K562 (cell line): ENCODE measurements around the gene SPATA25. TPM values are rescaled to one million over a fixed set of nuclear protein-coding genes. Genes with fewer than 3 reads are reported as not detected.

Source experiments
- EP300 ChIP-seq: IDR thresholded peaks from 2 replicates; pipeline ENCODE4 v1.6.1; 2012; ENCODE audit warnings: low read length, improper control_type of control experiment
- ESRRA ChIP-seq: fragments of 450-650 bp; IDR thresholded peaks from 2 replicates; pipeline ENCODE4 v1.6.1; 2014; ENCODE audit warnings: low read depth, mild to moderate bottlenecking, moderate library complexity, borderline replicate concordance
- GTF2E2 ChIP-seq: fragments of 200-800 bp; sonication (Bioruptor generic); IDR thresholded peaks from 2 replicates; pipeline ENCODE4 v1.6.1; 2016; ENCODE audit warnings: missing genetic modification characterization, missing compliant biosample characterization
- HMG20A ChIP-seq: fragments of 450-650 bp; formaldehyde crosslinking; conservative IDR thresholded peaks from 2 replicates; pipeline ENCODE4 v1.4.0; 2020; ENCODE audit warnings: mild to moderate bottlenecking, mixed read lengths
- MTA2 ChIP-seq: fragments of 450-650 bp; IDR thresholded peaks from 2 replicates; pipeline ENCODE4 v1.6.1; 2016; ENCODE audit warnings: low read depth
- NFE2 ChIP-seq: IDR thresholded peaks from 2 replicates; pipeline ENCODE4 v1.6.1; 2014; ENCODE audit warnings: antibody characterized with exemption, low read depth
- PRMT5 ChIP-seq: sonication (generic); formaldehyde crosslinking; IDR thresholded peaks from 2 replicates; pipeline ENCODE4 v1.5.0; 2020; ENCODE audit warnings: missing genetic modification reagents
- RCOR1 ChIP-seq, 2 experiments: IDR thresholded peaks; 2 replicates each; pipeline ENCODE4 v1.6.1; 2012; ENCODE audit warnings: low read depth in 2 of 2, low read length in 2 of 2, borderline replicate concordance in 1 of 2, improper control_type of control experiment in 1 of 2
- RHOXF2B ChIP-seq: fragments of 250-450 bp; sonication (Bioruptor Pico); conservative IDR thresholded peaks from 2 replicates; pipeline ENCODE4 v1.5.1; 2021
- SRF ChIP-seq, 2 experiments: fragments of 250-450, 450-650 bp in 1 of 2; sonication (Bioruptor Pico) in 1 of 2; sonication (generic) in 1 of 2; formaldehyde crosslinking; IDR thresholded peaks; 2 replicates each; pipeline versions ENCODE4 v1.5.0 to v1.5.1; 2020 to 2022; ENCODE audit warnings: mild to moderate bottlenecking in 1 of 2, missing genetic modification reagents in 1 of 2
- YBX1 ChIP-seq: fragments of 450-650 bp; IDR thresholded peaks from 2 replicates; pipeline ENCODE4 v1.7.1; 2016; ENCODE audit warnings: mild to moderate bottlenecking
- ZKSCAN1 ChIP-seq: fragments of 150-350 bp; IDR thresholded peaks from 2 replicates; pipeline ENCODE4 v1.6.1; 2016; ENCODE audit warnings: low read depth, low read length
- ZNF24 ChIP-seq: fragments of 450-650 bp; IDR thresholded peaks from 2 replicates; pipeline ENCODE4 v1.6.1; 2016
- ZNF699 ChIP-seq: fragments of 250-450 bp; sonication (Bioruptor Pico); IDR thresholded peaks from 2 replicates; pipeline ENCODE4 v1.8.0; 2021; ENCODE audit warnings: mild to moderate bottlenecking, moderate library complexity; ENCODE audit not compliant: insufficient replicate concordance
- ZSCAN29 ChIP-seq: fragments of 450-650 bp; IDR thresholded peaks from 2 replicates; pipeline ENCODE4 v1.6.1; 2017
- polyA plus RNA-seq, 8 experiments: library from polyadenylated mRNA; depleted of rRNA in 4 of 8; stranded (reverse) in 5 of 8; unstranded in 3 of 8; fragments of >200 nt; fragmentation: Nextera tagmentation in 2 of 8; fragmentation: Illumina TruSeq in 1 of 8; extraction: Ambion mirVana in 2 of 8; extraction: Trizol in 1 of 8; gene quantifications; 2 replicates each; pipeline versions ENCODE4 v1.2.1 to v1.2.3, GENCODE V29; 2011 to 2014; ENCODE audit warnings: inconsistent platforms in 1 of 8, missing spikeins in 1 of 8
- total RNA-seq, 7 experiments: library from RNA; depleted of rRNA in 6 of 7; stranded (reverse); fragments of >200 nt in 6 of 7; fragmentation: Illumina TruSeq in 2 of 7; extraction: Trizol in 2 of 7; gene quantifications; 2 replicates each; pipeline versions ENCODE4 v1.2.1 to v1.2.3, GENCODE V29; 2011 to 2021; ENCODE audit warnings: low replicate concordance in 1 of 7
- TF ChIP-seq, protein P1 (sequence below): fragments of 250-450 bp; sonication (Bioruptor Pico); IDR thresholded peaks from 2 replicates; pipeline ENCODE4 v1.4.0; 2020; ENCODE audit warnings: mild to moderate bottlenecking
- TF ChIP-seq, protein P2 (sequence below), 2 experiments: fragments of 450-650 bp; IDR thresholded peaks; 2 replicates each; pipeline ENCODE4 v1.6.1; 2016
- TF ChIP-seq, protein P3 (sequence below): fragments of 250-450 bp; sonication (Bioruptor Pico); IDR thresholded peaks from 2 replicates; pipeline ENCODE4 v1.8.0; 2021; ENCODE audit warnings: mild to moderate bottlenecking, moderate library complexity
- TF ChIP-seq, protein P4 (sequence below): fragments of 200-800 bp; sonication (Bioruptor generic); IDR thresholded peaks from 2 replicates; pipeline ENCODE4 v1.6.1; 2017; ENCODE audit warnings: missing genetic modification characterization, missing compliant biosample characterization

Gene SPATA25
- total and polyA plus RNA-seq, 9 of the 15 experiments (the other 6 are each of a cell fraction or from before 2014, with no cell fraction given): 0.21 to 0.95 (median 0.53) TPM; not detected in 3

DNA sequence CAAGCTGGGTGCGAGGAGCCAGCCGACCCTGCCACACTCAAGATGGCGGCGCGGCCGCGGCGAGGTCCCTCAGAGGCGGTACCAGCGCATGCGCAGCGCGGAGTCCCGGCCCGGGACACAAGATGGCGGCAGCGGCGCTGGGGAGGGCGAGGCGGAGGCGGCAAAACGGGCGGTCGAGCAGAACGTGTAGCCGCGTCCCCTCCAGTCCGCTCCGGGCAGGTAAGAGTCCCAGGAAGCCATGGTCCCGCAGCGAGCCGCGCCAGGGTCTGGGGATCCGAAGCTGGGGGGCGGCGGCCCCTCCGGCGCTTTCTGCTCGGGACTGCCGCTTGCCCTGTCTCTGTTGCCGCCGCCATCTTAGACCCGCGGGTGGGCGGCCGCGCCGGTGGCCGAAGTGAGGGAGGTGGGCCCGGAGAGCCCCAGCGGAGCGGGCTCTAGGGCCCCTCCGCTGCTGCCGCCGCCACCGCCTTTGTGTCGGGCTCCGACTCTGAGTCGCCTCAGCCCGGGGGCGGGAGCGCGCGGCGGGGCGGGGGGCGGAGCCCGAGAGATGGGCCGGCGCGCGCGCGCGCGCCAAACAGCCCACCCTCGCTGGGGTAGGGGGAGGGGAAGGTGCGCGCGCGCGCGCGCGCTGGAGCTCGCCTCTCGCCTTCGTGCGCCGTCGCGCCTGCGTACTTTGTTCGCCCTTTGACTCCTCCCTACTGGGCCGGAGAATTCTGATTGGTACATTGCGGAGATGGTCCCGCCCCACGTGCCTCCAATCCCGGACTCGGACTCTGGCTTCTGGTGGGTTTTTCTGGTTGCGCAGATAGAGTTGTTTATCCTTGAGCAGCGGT is 47.4 kb upstream of the SPATA25 start, which contains the start of gene PCIF1 (continued):
- TF ChIP-seq ZNF699 (CRISPR knock-in tag): no peak
- no peak for TF ChIP-seq ESRRA
- no peak; the same call in 1 of the 2 replicates for TF ChIP-seq MTA2
- peak in 1 of 2 experiments; percentile 70; a peak in 3 of 4 replicates for TF ChIP-seq SRF (CRISPR knock-in tag; IDR thresholded peaks at IDR 0.05)
- TF ChIP-seq, protein P1, sequence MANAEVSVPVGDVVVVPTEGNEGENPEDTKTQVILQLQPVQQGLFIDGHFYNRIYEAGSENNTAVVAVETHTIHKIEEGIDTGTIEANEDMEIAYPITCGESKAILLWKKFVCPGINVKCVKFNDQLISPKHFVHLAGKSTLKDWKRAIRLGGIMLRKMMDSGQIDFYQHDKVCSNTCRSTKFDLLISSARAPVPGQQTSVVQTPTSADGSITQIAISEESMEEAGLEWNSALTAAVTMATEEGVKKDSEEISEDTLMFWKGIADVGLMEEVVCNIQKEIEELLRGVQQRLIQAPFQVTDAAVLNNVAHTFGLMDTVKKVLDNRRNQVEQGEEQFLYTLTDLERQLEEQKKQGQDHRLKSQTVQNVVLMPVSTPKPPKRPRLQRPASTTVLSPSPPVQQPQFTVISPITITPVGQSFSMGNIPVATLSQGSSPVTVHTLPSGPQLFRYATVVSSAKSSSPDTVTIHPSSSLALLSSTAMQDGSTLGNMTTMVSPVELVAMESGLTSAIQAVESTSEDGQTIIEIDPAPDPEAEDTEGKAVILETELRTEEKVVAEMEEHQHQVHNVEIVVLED (CRISPR knock-in tag): peak; percentile 65
- TF ChIP-seq RHOXF2B (CRISPR knock-in tag): no peak
- no peak for TF ChIP-seq YBX1
- TF ChIP-seq ZSCAN29: no peak; the same call in 1 of the 2 replicates
- TF ChIP-seq ZNF24: 0 out of 2 replicates have a peak, but pooled peaks have one; percentile 78
- no peak; the same call in 1 of the 2 replicates for TF ChIP-seq NFE2
- peak in 1 of 2 experiments; percentile 24; a peak in 1 of 4 replicates for TF ChIP-seq RCOR1 (IDR thresholded peaks at IDR 0.05; ENCODE audit: borderline replicate concordance in 1 of 2, low read depth in 2 of 2, low read length in 2 of 2)
- no peak for TF ChIP-seq HMG20A (CRISPR knock-in tag)
- TF ChIP-seq, protein P2, sequence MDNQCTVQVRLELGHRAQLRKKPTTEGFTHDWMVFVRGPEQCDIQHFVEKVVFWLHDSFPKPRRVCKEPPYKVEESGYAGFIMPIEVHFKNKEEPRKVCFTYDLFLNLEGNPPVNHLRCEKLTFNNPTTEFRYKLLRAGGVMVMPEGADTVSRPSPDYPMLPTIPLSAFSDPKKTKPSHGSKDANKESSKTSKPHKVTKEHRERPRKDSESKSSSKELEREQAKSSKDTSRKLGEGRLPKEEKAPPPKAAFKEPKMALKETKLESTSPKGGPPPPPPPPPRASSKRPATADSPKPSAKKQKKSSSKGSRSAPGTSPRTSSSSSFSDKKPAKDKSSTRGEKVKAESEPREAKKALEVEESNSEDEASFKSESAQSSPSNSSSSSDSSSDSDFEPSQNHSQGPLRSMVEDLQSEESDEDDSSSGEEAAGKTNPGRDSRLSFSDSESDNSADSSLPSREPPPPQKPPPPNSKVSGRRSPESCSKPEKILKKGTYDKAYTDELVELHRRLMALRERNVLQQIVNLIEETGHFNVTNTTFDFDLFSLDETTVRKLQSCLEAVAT (IDR thresholded peaks at IDR 0.05): peak; percentile 48 to 71; a peak in 2 of 4 replicates
- TF ChIP-seq EP300: no peak
- TF ChIP-seq, protein P3, sequence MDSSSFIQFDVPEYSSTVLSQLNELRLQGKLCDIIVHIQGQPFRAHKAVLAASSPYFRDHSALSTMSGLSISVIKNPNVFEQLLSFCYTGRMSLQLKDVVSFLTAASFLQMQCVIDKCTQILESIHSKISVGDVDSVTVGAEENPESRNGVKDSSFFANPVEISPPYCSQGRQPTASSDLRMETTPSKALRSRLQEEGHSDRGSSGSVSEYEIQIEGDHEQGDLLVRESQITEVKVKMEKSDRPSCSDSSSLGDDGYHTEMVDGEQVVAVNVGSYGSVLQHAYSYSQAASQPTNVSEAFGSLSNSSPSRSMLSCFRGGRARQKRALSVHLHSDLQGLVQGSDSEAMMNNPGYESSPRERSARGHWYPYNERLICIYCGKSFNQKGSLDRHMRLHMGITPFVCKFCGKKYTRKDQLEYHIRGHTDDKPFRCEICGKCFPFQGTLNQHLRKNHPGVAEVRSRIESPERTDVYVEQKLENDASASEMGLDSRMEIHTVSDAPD (CRISPR knock-in tag): no peak
- TF ChIP-seq PRMT5 (CRISPR knock-in tag): no peak
- peak; percentile 93 for TF ChIP-seq GTF2E2 (tag)
- TF ChIP-seq, protein P4, sequence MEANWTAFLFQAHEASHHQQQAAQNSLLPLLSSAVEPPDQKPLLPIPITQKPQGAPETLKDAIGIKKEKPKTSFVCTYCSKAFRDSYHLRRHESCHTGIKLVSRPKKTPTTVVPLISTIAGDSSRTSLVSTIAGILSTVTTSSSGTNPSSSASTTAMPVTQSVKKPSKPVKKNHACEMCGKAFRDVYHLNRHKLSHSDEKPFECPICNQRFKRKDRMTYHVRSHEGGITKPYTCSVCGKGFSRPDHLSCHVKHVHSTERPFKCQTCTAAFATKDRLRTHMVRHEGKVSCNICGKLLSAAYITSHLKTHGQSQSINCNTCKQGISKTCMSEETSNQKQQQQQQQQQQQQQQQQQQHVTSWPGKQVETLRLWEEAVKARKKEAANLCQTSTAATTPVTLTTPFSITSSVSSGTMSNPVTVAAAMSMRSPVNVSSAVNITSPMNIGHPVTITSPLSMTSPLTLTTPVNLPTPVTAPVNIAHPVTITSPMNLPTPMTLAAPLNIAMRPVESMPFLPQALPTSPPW (CRISPR knock-in tag): peak; percentile 94
- TF ChIP-seq ZKSCAN1: no peak
